Measurements from ENCODE around the gene OR2A7.
"Not testable (repeated sequence)": the region's sequence is repeated elsewhere in the genome, so short reads cannot be mapped to it uniquely, and the experiment has no call there.

Gene OR2A7

DNA sequence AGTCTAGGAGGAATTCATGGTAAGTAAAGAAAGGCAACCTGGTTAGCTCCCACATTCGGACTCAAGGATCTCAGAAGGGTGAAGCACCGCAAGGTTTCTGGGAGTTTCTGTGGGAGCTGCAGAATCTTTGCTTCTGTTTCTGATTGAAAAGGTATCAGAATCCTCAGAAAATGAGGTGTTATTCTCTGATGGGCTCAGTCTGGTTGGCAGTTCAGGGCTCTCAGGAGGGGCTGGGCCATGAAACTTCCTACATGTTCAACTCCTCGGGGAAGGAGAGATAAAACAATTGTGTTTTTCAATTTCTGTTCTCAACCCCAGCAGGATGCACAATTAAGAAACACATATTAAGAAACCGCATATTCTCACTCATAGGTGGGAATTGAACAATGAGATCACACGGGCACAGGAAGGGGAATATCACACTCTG lies 9.1 kb downstream of the OR2A7 start:
- Histone ChIP-seq H3K9ac (ENCODE audit: insufficient read length, low read depth) (no peak overlapping the region), H3K27me3 (ENCODE audit: insufficient read depth, insufficient read length) (no peaks in the 10 kb centered on the region), H3K9me3 (ENCODE audit: insufficient read depth, low read length) (no peaks in the 10 kb centered on the region), H3K4me3 (ENCODE audit: insufficient read length, low read depth) (no peak overlapping the region), H3K4me1 (ENCODE audit: insufficient read depth, insufficient read length) (no peaks in the 10 kb centered on the region), H3K36me3 (ENCODE audit: insufficient read depth, insufficient read length, low read length) (no peaks in the 10 kb centered on the region)
- TF ChIP-seq YY1 (IDR thresholded peaks at IDR 0.05; ENCODE audit: insufficient read depth, insufficient read length) (no peak), ZNF274 (IDR thresholded peaks at IDR 0.05; ENCODE audit: low read depth, low read length) (no peak), SUZ12 (IDR thresholded peaks at IDR 0.05; ENCODE audit: extremely low read depth, insufficient read depth, insufficient read length) (no peak)
- DNase-seq (ENCODE audit: low read depth, low spot score): no peak

- not testable (repeated sequence) for H3K36me3 ChIP-seq (ENCODE audit: insufficient read depth, insufficient read length, low read length); H3K4me3 ChIP-seq (ENCODE audit: insufficient read length, low read depth); DNase-seq (ENCODE audit: low read depth, low spot score); H3K27me3 ChIP-seq (ENCODE audit: insufficient read depth, insufficient read length); H3K9me3 ChIP-seq (ENCODE audit: insufficient read depth, low read length); H3K4me1 ChIP-seq (ENCODE audit: insufficient read depth, insufficient read length); H3K9ac ChIP-seq (ENCODE audit: insufficient read length, low read depth)
Measured at GRCh38 chr7:144252307-144252706, 12.3 kb downstream of the OR2A7 start.

DNA sequence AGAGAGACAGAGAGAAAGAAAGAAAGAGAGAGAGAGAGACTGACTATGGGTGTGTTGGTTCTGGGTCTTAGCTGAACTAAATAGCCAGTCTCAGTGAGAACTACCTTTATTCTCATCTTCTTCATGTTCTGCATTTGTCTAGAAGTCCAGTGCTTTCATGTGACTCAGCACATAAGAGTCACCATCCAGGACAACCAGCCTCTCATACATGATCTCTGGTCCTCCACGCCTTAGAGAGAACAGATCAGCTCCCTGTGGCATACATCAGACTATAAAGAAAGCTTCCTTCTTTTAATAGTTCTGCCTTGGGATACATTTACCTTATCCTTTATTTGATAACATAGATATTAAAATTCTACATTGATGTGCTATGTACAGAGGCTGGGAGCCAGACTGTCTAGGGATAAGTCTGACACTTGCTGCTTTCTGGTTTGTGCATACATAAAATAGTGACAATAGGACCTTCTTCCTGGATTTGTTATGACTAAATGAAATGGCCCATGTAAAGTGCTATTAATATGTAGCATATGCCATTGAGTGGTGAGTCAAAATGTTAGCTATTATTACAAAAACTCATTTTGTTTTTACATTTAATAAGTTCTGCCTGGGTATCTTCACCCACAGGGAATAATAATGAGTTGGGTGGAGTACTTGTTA lies 16.8 kb downstream of the OR2A7 start:
- H3K9ac ChIP-seq (ENCODE audit: insufficient read length, low read depth); H3K27me3 ChIP-seq (ENCODE audit: insufficient read depth, insufficient read length); H3K36me3 ChIP-seq (ENCODE audit: insufficient read depth, insufficient read length, low read length); H3K4me1 ChIP-seq (ENCODE audit: insufficient read depth, insufficient read length); H3K9me3 ChIP-seq (ENCODE audit: insufficient read depth, low read length); H3K4me3 ChIP-seq (ENCODE audit: insufficient read length, low read depth); DNase-seq (ENCODE audit: low read depth, low spot score): not testable (repeated sequence)

DNA sequence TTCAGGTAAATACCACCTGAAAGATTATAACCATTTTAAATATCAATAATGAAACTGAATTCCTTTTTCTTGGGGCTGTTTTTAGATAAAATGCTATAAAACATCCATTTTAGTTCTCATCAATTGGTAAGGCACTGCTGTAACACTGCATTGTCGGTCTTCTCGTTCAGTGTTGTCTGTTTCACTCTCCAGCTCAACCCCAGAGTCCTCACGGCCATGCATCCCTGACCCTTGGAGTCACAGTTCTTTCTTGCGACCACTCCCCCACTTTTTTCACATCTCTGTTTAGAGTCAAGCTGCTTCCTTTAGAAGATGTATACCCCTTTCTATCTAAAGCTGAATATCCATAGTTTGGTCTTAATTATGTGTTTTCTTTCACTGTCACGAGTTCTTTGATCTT lies 17.6 kb downstream of the OR2A7 start:
- not testable (repeated sequence) for H3K36me3 ChIP-seq (ENCODE audit: insufficient read depth, insufficient read length, low read length); H3K27me3 ChIP-seq (ENCODE audit: insufficient read depth, insufficient read length); DNase-seq (ENCODE audit: low read depth, low spot score); H3K4me1 ChIP-seq (ENCODE audit: insufficient read depth, insufficient read length); H3K9ac ChIP-seq (ENCODE audit: insufficient read length, low read depth); H3K4me3 ChIP-seq (ENCODE audit: insufficient read length, low read depth); H3K9me3 ChIP-seq (ENCODE audit: insufficient read depth, low read length)

DNA sequence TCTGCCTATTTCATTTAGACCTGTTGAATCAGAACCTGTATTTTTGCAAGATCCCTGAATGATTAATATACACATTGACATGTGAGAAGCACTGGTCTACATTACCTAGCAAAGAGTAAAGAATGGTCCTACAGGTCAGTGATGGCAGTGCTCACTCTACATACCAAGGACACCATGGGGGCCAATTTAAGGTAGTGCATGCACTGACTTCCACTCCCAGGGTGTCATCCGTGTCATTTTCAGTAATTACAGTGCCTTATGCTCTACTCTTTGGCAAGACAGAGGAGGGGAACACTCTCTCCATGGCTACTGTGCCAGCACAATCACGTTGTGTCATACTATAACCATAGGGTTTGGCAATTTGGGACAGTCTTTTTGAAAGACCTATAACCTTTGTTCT lies 19.2 kb downstream of the OR2A7 start:
- H3K9ac ChIP-seq (ENCODE audit: insufficient read length, low read depth); DNase-seq (ENCODE audit: low read depth, low spot score); H3K4me3 ChIP-seq (ENCODE audit: insufficient read length, low read depth); H3K27me3 ChIP-seq (ENCODE audit: insufficient read depth, insufficient read length); H3K9me3 ChIP-seq (ENCODE audit: insufficient read depth, low read length); H3K4me1 ChIP-seq (ENCODE audit: insufficient read depth, insufficient read length); H3K36me3 ChIP-seq (ENCODE audit: insufficient read depth, insufficient read length, low read length): not testable (repeated sequence)

GRCh38 chr7:144239365-144239764 lies 25.2 kb downstream of the OR2A7 start, which contains the start of gene OR2A42:
TSS of gene OR2A42 (minus strand) at chr7:144239605. CDS start at chr7:144232843, 6,762 bp downstream.
- not testable (repeated sequence) for H3K27me3 ChIP-seq (ENCODE audit: insufficient read depth, insufficient read length); H3K4me1 ChIP-seq (ENCODE audit: insufficient read depth, insufficient read length); H3K36me3 ChIP-seq (ENCODE audit: insufficient read depth, insufficient read length, low read length); H3K4me3 ChIP-seq (ENCODE audit: insufficient read length, low read depth); DNase-seq (ENCODE audit: low read depth, low spot score); H3K9me3 ChIP-seq (ENCODE audit: insufficient read depth, low read length); H3K9ac ChIP-seq (ENCODE audit: insufficient read length, low read depth)

- DNase-seq (ENCODE audit: low read depth, low spot score); H3K9me3 ChIP-seq (ENCODE audit: insufficient read depth, low read length); H3K36me3 ChIP-seq (ENCODE audit: insufficient read depth, insufficient read length, low read length); H3K27me3 ChIP-seq (ENCODE audit: insufficient read depth, insufficient read length); H3K4me1 ChIP-seq (ENCODE audit: insufficient read depth, insufficient read length); H3K4me3 ChIP-seq (ENCODE audit: insufficient read length, low read depth); H3K9ac ChIP-seq (ENCODE audit: insufficient read length, low read depth): not testable (repeated sequence)
Measured at GRCh38 chr7:144238530-144239082, 26.0 kb downstream of the OR2A7 start.

GRCh38 chr7:144233039-144233438 lies 31.6 kb downstream of the OR2A7 start:
- not testable (repeated sequence) for H3K4me3 ChIP-seq (ENCODE audit: insufficient read length, low read depth); H3K9ac ChIP-seq (ENCODE audit: insufficient read length, low read depth); DNase-seq (ENCODE audit: low read depth, low spot score); H3K27me3 ChIP-seq (ENCODE audit: insufficient read depth, insufficient read length); H3K9me3 ChIP-seq (ENCODE audit: insufficient read depth, low read length); H3K36me3 ChIP-seq (ENCODE audit: insufficient read depth, insufficient read length, low read length); H3K4me1 ChIP-seq (ENCODE audit: insufficient read depth, insufficient read length)

DNA sequence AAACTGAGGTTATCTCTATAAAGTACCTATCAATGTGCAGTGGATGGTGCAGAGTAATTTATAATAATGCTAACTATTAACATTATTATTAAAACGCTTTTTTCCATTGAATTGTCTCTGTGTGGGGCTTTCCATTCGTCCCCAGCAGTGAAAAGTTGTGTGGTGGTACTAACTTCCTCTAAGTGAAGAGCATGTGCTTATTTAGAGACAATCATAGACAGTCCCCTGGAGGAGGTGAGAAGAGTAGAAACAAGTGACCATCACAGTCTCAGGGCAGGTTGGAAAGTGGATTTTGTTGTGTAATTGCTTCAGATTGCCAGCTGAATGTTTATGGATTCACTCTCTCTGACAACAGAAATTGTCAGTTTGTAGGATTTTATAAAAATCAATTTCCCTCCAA lies 33.6 kb downstream of the OR2A7 start:
- not testable (repeated sequence) for DNase-seq (ENCODE audit: low read depth, low spot score); H3K9ac ChIP-seq (ENCODE audit: insufficient read length, low read depth); H3K4me1 ChIP-seq (ENCODE audit: insufficient read depth, insufficient read length); H3K27me3 ChIP-seq (ENCODE audit: insufficient read depth, insufficient read length); H3K4me3 ChIP-seq (ENCODE audit: insufficient read length, low read depth); H3K36me3 ChIP-seq (ENCODE audit: insufficient read depth, insufficient read length, low read length); H3K9me3 ChIP-seq (ENCODE audit: insufficient read depth, low read length)

DNA sequence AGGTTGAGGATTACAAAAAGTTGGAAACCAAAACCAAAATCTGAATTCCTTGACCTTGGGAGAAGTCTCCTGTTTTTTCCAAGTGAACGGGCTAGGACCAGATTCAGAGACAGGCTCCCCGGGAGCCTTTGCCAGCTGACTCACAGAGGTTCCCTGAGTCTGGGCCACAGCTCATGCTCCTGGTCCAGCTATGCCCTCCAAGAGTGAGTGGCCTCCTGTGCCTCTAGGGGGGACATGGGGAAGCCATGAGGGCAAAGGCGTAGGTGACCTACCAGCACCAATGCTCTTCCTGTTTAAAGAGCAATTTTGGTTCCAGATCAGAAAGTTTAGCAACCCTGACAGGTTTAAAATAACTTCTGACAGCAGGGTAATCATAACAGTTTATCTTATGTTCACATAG lies 35.8 kb downstream of the OR2A7 start:
- not testable (repeated sequence) for H3K9me3 ChIP-seq (ENCODE audit: insufficient read depth, low read length)

GRCh38 chr7:144226866-144227265 lies 37.7 kb downstream of the OR2A7 start:
- H3K4me3 ChIP-seq (ENCODE audit: insufficient read length, low read depth); H3K4me1 ChIP-seq (ENCODE audit: insufficient read depth, insufficient read length); H3K9me3 ChIP-seq (ENCODE audit: insufficient read depth, low read length); H3K36me3 ChIP-seq (ENCODE audit: insufficient read depth, insufficient read length, low read length); DNase-seq (ENCODE audit: low read depth, low spot score); H3K27me3 ChIP-seq (ENCODE audit: insufficient read depth, insufficient read length); H3K9ac ChIP-seq (ENCODE audit: insufficient read length, low read depth): not testable (repeated sequence)

More for the DNA sequence above, 35.8 kb downstream of the OR2A7 start:
- not testable (repeated sequence) for H3K36me3 ChIP-seq (ENCODE audit: insufficient read depth, insufficient read length, low read length); H3K9ac ChIP-seq (ENCODE audit: insufficient read length, low read depth); DNase-seq (ENCODE audit: low read depth, low spot score); H3K4me3 ChIP-seq (ENCODE audit: insufficient read length, low read depth); H3K4me1 ChIP-seq (ENCODE audit: insufficient read depth, insufficient read length); H3K27me3 ChIP-seq (ENCODE audit: insufficient read depth, insufficient read length)

- not testable (repeated sequence) for H3K4me3 ChIP-seq (ENCODE audit: insufficient read length, low read depth); H3K36me3 ChIP-seq (ENCODE audit: insufficient read depth, insufficient read length, low read length); H3K9me3 ChIP-seq (ENCODE audit: insufficient read depth, low read length); H3K4me1 ChIP-seq (ENCODE audit: insufficient read depth, insufficient read length); H3K9ac ChIP-seq (ENCODE audit: insufficient read length, low read depth); DNase-seq (ENCODE audit: low read depth, low spot score); H3K27me3 ChIP-seq (ENCODE audit: insufficient read depth, insufficient read length)
Measured at GRCh38 chr7:144223675-144224074, 40.9 kb downstream of the OR2A7 start.

Measured in NT2/D1 (cell line).